ENCODE results near the gene SIGLEC1.
A peak's percentile ranks its signal among the peaks of the same experiment; 100 is the strongest.

Gene SIGLEC1

GRCh38 chr20:3751675-3752385, 39.4 kb upstream of the SIGLEC1 start:
- Histone ChIP-seq H3K4me3 (replicated peaks; ENCODE audit: insufficient read depth, low read length) (no peak overlapping the region), H3K27ac (replicated peaks) (no peak overlapping the region), H3K27me3 (ENCODE audit: insufficient read depth, poor library complexity, severe bottlenecking) (no peaks in the 10 kb centered on the region)
- no peak for DNase-seq (ENCODE audit: low read depth in 1 of 2, low spot score in 1 of 2)
- TF ChIP-seq GABPA (IDR thresholded peaks at IDR 0.05; ENCODE audit: low read depth) (no peak), SPI1 (IDR thresholded peaks at IDR 0.05; ENCODE audit: borderline replicate concordance, low read depth) (no peak), CTCF (IDR thresholded peaks at IDR 0.05; ENCODE audit: insufficient read depth, low read length) (no peak), POLR2AphosphoS5 (IDR thresholded peaks at IDR 0.05; ENCODE audit: low read depth) (no peak), REST (IDR thresholded peaks at IDR 0.05; ENCODE audit: insufficient replicate concordance, low read depth) (no peak)

GRCh38 chr20:3751305-3751674, 38.9 kb upstream of the SIGLEC1 start:
- no peak overlapping the region for H3K4me3 ChIP-seq (replicated peaks; ENCODE audit: insufficient read depth, low read length)
- TF ChIP-seq GABPA (IDR thresholded peaks at IDR 0.05; ENCODE audit: low read depth) (no peak), SPI1 (IDR thresholded peaks at IDR 0.05; ENCODE audit: borderline replicate concordance, low read depth) (no peak)
- H3K27ac ChIP-seq (replicated peaks): no peak overlapping the region
- no peaks in the 10 kb centered on the region for H3K27me3 ChIP-seq (ENCODE audit: insufficient read depth, poor library complexity, severe bottlenecking)
- DNase-seq (ENCODE audit: low read depth in 1 of 2, low spot score in 1 of 2): no peak

- peak in 1 of 2 experiments; percentile 18 for DNase-seq (ENCODE audit: low read depth in 1 of 2, low spot score in 1 of 2)
- H3K4me3 ChIP-seq (replicated peaks; ENCODE audit: insufficient read depth, low read length): no peak overlapping the region
Measured at GRCh38 chr20:3749689-3750531, 37.5 kb upstream of the SIGLEC1 start.

More at GRCh38 chr20:3749689-3750531, 37.5 kb upstream of the SIGLEC1 start:
- TF ChIP-seq CTCF (IDR thresholded peaks at IDR 0.05; ENCODE audit: insufficient read depth, low read length) (peak; percentile 42), GABPA (IDR thresholded peaks at IDR 0.05; ENCODE audit: low read depth) (no peak), SPI1 (IDR thresholded peaks at IDR 0.05; ENCODE audit: borderline replicate concordance, low read depth) (no peak), REST (IDR thresholded peaks at IDR 0.05; ENCODE audit: insufficient replicate concordance, low read depth) (no peak), POLR2AphosphoS5 (IDR thresholded peaks at IDR 0.05; ENCODE audit: low read depth) (no peak)
- no peak overlapping the region for H3K27ac ChIP-seq (replicated peaks)
- H3K27me3 ChIP-seq (ENCODE audit: insufficient read depth, poor library complexity, severe bottlenecking): no peaks in the 10 kb centered on the region
